HT1080 (cell line): ENCODE measurements around the gene CCT7. TPM values are rescaled to one million over a fixed set of nuclear protein-coding genes. Genes with fewer than 3 reads are reported as not detected.

Experiments used
- DNase-seq: peaks from one replicate; pipeline ENCODE4 v3.0.0-alpha.2; 2015; ENCODE audit warnings: low read depth
- small RNA-seq: library from RNA; depleted of rRNA; stranded (forward); fragments of <200 nt; gene quantifications from one replicate; pipeline ENCODE3, GENCODE V24; 2014
- total RNA-seq: library from RNA; depleted of rRNA; stranded (reverse); fragments of >200 nt; shearing (Covaris generic); gene quantifications from 2 replicates; pipeline ENCODE4 v1.2.3, GENCODE V29; 2014; rRNA removed

CCT7 gene
- total RNA-seq, 1 experiment from 2014 or later: 813 TPM

DNA sequence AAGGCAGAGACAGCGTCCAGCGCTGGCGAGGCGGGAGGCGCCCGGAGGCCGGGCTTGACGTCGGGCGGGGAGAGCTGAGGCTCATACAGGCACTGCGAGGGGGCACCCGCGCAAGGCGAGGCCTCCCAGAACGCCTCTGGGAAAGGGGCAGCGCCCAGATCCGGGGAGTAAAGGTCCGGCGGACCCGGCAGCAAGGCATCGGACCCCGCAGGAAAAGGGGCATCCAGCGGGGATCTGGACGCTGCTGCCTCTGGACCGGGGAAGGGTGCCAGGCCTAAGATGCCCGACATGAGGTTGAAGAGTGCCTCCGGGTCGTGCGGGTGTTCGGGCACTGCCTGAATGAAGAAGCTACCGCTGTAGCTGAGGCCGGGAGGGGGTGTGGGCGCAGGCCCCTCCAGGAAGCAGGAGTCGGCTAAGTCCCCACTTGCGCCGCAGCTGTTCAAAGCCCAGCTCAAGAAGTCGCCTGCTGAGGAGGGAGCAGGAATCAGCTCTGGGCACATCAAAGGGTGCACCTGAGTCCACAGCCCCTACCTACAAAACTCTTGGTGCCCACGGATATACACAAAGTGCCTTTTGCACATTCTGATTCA lies 58.3 kb downstream of the CCT7 start:
- no peak for DNase-seq

DNA sequence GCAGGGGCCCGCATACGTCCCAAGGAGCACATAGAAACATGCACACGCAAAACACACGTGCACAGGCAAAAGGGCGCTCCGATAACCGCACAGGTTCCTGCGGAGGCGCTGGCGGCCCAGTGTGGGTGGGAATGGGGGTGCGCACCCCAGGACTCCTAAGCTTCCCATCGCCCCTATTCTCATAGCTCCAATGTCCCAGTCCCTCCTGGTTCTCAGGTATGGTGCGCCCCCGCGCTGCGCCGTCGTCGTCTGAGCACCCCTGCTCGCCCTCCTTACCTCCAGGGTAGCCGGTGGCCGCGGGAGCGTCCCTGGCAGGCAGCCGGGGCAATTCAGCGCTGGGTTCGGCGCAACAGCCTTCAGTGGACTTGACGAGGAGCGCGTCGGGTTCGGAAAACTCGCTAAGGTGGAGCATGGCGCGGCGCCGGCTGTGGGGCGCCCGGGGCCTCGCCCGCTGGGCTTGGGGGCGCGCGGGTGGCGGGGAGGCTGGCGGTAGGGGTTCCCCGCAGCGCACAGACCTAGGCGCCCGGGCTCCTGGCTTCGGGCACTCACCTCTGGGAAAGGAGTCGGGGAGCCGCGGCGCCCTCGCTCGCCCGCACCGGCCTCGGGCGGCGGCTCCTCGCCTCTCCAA lies 58.9 kb downstream of the CCT7 start:
- no peak for DNase-seq

GRCh38 chr2:73293534-73294171 lies 59.5 kb downstream of the CCT7 start, which contains the start of gene EGR4:
EGR4 (minus strand) TSS chr2:73293548; CDS start chr2:73293317, 231 bp downstream.
- DNase-seq: peak; percentile 36

GRCh38 chr2:73294239-73294638 lies 60.1 kb downstream of the CCT7 start:
- DNase-seq: no peak

- peak; percentile 55 for DNase-seq
Observed at GRCh38 chr2:73295751-73296400, 61.8 kb downstream of the CCT7 start.

DNA sequence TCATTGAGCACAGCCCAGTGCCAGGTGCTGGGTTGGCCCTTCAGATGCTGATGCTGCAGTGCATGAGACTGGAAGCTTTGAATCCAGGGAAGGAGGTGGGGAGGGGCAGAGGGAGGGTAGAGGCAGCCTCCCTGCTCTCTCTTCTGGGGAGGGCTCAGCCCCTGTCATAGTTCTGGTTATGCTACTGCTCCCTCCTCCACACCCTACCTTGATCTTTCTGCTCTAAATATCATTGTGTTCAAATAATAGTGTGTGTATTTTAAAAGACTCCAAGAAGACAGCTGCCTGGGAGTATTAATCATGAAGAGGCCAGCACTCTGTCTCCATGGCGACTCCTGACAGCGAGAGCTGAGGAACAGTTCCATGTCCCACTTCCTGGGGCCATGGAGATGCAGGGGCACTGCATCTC lies 63.0 kb downstream of the CCT7 start:
- peak; percentile 26 for DNase-seq

DNA sequence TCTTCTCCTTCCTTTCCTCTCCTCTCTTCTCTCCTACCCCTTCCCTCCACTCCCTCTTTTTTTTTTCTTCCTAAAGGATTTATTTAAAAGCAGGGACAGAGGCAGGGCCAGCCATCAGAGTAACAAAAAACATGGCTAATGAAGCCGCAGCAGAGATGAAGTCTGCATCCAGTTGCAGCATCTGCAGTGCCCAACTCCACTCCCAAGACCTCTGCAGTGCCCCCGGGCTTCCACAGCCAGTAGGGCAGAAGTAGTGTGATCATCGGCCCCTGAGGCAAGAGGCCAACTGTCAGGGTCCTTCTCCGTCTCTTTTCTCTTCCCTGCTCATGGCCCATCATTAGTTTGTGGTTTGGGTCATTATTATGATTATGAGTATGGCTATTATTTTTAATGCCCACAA lies 63.5 kb downstream of the CCT7 start:
- no peak for DNase-seq

- DNase-seq: no peak
Observed at GRCh38 chr2:73300926-73301325, 66.8 kb downstream of the CCT7 start.

- DNase-seq: no peak
Observed at GRCh38 chr2:73301636-73302035, 67.5 kb downstream of the CCT7 start.

Small RNA genes lying within 50 kb of the gene (small RNA-seq; reads per million reads assigned to genes)
- gene RNU6-111P: not detected

Other genes starting within 250 kb of the CCT7 start
- 10.8 and 13.8 TPM in 2 replicates for gene SFXN5, start 162.6 kb upstream of the CCT7 start, total RNA-seq
- gene RAB11FIP5, start 121.4 kb upstream of the CCT7 start, total RNA-seq: 34.5 and 35.5 TPM in 2 replicates
- gene NOTO, start 31.7 kb upstream of the CCT7 start, total RNA-seq: not detected in 2 replicates
- 42.1 and 44.0 TPM in 2 replicates for gene SMYD5, start 20.1 kb upstream of the CCT7 start, total RNA-seq
- gene PRADC1, start 1.1 kb upstream of the CCT7 start, total RNA-seq: 57.1 and 64.3 TPM in 2 replicates
- 5.8 and 6.9 TPM in 2 replicates for gene FBXO41, start 50.2 kb downstream of the CCT7 start, total RNA-seq
- not detected in 2 replicates for gene EGR4, start 59.2 kb downstream of the CCT7 start, total RNA-seq
- 12.3 and 14.6 TPM in 2 replicates for gene ALMS1, start 151.5 kb downstream of the CCT7 start, total RNA-seq